Common myeloid progenitor, CD34-positive (primary cell): ENCODE data around the gene RPL28.
A peak's percentile ranks its signal among the peaks of the same experiment; 100 is the strongest.
"Not testable (repeated sequence)": the region's sequence is repeated elsewhere in the genome, so short reads cannot be mapped to it uniquely, and the experiment has no call there.

Experiments
- CTCF ChIA-PET: fragments of 350-600 bp; sonication (Branson Sonifier 250); formaldehyde crosslinking; loops from one replicate; lab custom pipeline; 2021; ENCODE audit warnings: antibody characterized with exemption; lab: Charles Lee
- POLR2A ChIA-PET: fragments of 350-600 bp; sonication (Branson Sonifier 250); formaldehyde crosslinking; loops from one replicate; lab custom pipeline; 2021; ENCODE audit warnings: antibody characterized with exemption; lab: Charles Lee
- DNase-seq, 3 donors: peaks; one replicate each; pipeline versions ENCODE4 v3.0.0 to v3.0.0-alpha.2; 2013
- H3K27ac ChIP-seq, 2 experiments: 1 replicate in 1 of 2; 2 replicates in 1 of 2; pipeline ENCODE4 v1.7.0; 2013; ENCODE audit warnings: inconsistent platforms in 2 of 2, low read length in 2 of 2, mild to moderate bottlenecking in 2 of 2, low read depth in 1 of 2, moderate library complexity in 1 of 2; ENCODE audit not compliant: severe bottlenecking in 2 of 2, insufficient read depth in 1 of 2, poor library complexity in 1 of 2
- H3K27me3 ChIP-seq, 5 experiments: replicated peaks in 2 of 5; 1 replicate in 3 of 5; 2 replicates in 2 of 5; pipeline versions ENCODE4 v1.6.1 to v1.7.0; 2013; ENCODE audit warnings: low read length in 4 of 5, mild to moderate bottlenecking in 2 of 5, moderate library complexity in 2 of 5, inconsistent platforms in 1 of 5; ENCODE audit not compliant: insufficient read depth in 5 of 5, control insufficient read depth in 4 of 5
- H3K36me3 ChIP-seq, 4 experiments: 1 replicate in 2 of 4; 2 replicates in 2 of 4; pipeline versions ENCODE4 v1.6.1 to v1.7.0; 2013; ENCODE audit warnings: low read length in 3 of 4, control low read depth in 1 of 4, mild to moderate bottlenecking in 1 of 4; ENCODE audit not compliant: control insufficient read depth in 4 of 4, insufficient read depth in 4 of 4
- H3K4me1 ChIP-seq, 4 experiments: 1 replicate in 3 of 4; 2 replicates in 1 of 4; pipeline versions ENCODE4 v1.6.1 to v1.7.1; 2013; ENCODE audit warnings: low read length in 3 of 4, mild to moderate bottlenecking in 3 of 4, control low read depth in 1 of 4, inconsistent platforms in 1 of 4, moderate library complexity in 1 of 4; ENCODE audit not compliant: control insufficient read depth in 4 of 4, insufficient read depth in 4 of 4; ENCODE audit errors: control extremely low read depth in 1 of 4
- H3K4me3 ChIP-seq, 7 experiments: 1 replicate in 4 of 7; 2 replicates in 3 of 7; pipeline versions ENCODE4 v1.5.1 to v1.7.0; 2013; ENCODE audit warnings: mild to moderate bottlenecking in 7 of 7, low read length in 6 of 7, moderate library complexity in 6 of 7, inconsistent platforms in 2 of 7, low read depth in 2 of 7, control low read depth in 1 of 7; ENCODE audit not compliant: insufficient read depth in 4 of 7, control insufficient read depth in 1 of 7; ENCODE audit errors: extremely low read depth in 1 of 7
- H3K9me3 ChIP-seq, 5 experiments: 1 replicate in 4 of 5; 2 replicates in 1 of 5; pipeline versions ENCODE4 v1.6.1 to v1.7.1; 2013; ENCODE audit warnings: low read length in 4 of 5, mild to moderate bottlenecking in 2 of 5, inconsistent platforms in 1 of 5, low read depth in 1 of 5, moderate library complexity in 1 of 5; ENCODE audit not compliant: control insufficient read depth in 4 of 5, insufficient read depth in 2 of 5; ENCODE audit errors: control extremely low read depth in 1 of 5
- WGBS: methylation state at CpG from one replicate; pipeline ENCODE4 v1.1.5; 2013; ENCODE audit not compliant: insufficient coverage; 5-methylcytosine and 5-hydroxymethylcytosine counted together

Gene RPL28

GRCh38 chr19:55443045-55443823 is 57.5 kb downstream of the RPL28 start, which contains the start of gene SHISA7:
TSS of gene SHISA7 (minus strand) at chr19:55443300. CDS start at chr19:55442863, 437 bp downstream.
- peaks cover 0 to 34% (median 28%) of the 10 kb centered on the region in 4 experiments for H3K4me1 ChIP-seq
- ChIA-PET POLR2A (interaction anchor here (1.8 kb wide), 1 partner anchor 36 kb away, joined by 7 read pairs; the partner anchor contains the start of gene UBE2S), CTCF (interaction anchor here (1.0 to 1.1 kb wide), 3 partner anchors 10 to 25 kb away, joined by 3 read pairs; no protein-coding TSS in a partner anchor)
- peaks cover 3 to 96% (median 48%) of the 10 kb centered on the region in 5 experiments for H3K27me3 ChIP-seq
- under 1% methylated on average over 32 of the region's 43 CpGs for WGBS
- H3K9me3 ChIP-seq: no peaks in the 10 kb centered on the region
- H3K36me3 ChIP-seq: no peaks in the 10 kb centered on the region
- no peak within 1 kb of the TSS for H3K27ac ChIP-seq
- DNase-seq: peak; percentile 40 to 72 (median 60)
- peak within 1 kb of the TSS in 2 of 7 experiments; percentile 8 to 23 for H3K4me3 ChIP-seq

GRCh38 chr19:55443824-55444480 is 58.2 kb downstream of the RPL28 start:
- Histone ChIP-seq H3K9me3 (no peaks in the 10 kb centered on the region), H3K4me1 (peaks cover 0 to 34% (median 28%) of the 10 kb centered on the region in 4 experiments), H3K36me3 (no peaks in the 10 kb centered on the region), H3K4me3 (no peak overlapping the region), H3K27me3 (peaks cover 3 to 94% (median 41%) of the 10 kb centered on the region in 5 experiments), H3K27ac (no peak overlapping the region)
- WGBS: 30% methylated on average over 13 of the region's 18 CpGs
- peak; percentile 50 to 88 (median 78) for DNase-seq
- CTCF ChIA-PET: interaction anchor here (0.6 to 1.1 kb wide), 4 partner anchors 9 to 24 kb away, joined by 3 read pairs; no protein-coding TSS in a partner anchor
- POLR2A ChIA-PET: no interaction called here

GRCh38 chr19:55444646-55445045 is 58.9 kb downstream of the RPL28 start:
- H3K36me3 ChIP-seq: no peaks in the 10 kb centered on the region
- H3K4me1 ChIP-seq: peaks cover 0 to 34% (median 28%) of the 10 kb centered on the region in 4 experiments
- DNase-seq: no peak
- WGBS: 34% methylated on average over 9 of the region's 11 CpGs
- H3K27me3 ChIP-seq: peaks cover 3 to 94% (median 39%) of the 10 kb centered on the region in 5 experiments
- no peak overlapping the region for H3K27ac ChIP-seq
- CTCF ChIA-PET: interaction anchor here (0.6 kb wide), 1 partner anchor 8 kb away, joined by 3 read pairs; no protein-coding TSS in a partner anchor
- POLR2A ChIA-PET: no interaction called here
- H3K4me3 ChIP-seq: no peak overlapping the region
- H3K9me3 ChIP-seq: no peaks in the 10 kb centered on the region

DNA sequence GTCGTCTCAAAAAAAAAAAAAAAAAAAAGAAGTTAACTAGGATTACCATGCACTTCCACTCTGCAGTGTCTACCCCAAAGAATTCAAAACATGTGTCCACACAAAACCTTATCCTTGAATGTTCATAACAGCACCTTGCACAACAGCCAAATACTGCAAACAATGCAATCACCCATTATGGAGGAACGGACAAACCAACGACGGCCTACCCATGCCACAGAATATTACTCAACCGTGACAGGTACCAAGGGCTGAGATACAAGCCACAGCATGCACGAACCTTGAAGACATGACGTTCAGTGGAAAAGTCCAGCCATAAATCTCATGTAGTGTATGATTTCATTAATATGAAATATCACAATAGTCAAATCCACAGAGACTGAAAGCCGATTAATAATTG is 60.3 kb downstream of the RPL28 start:
- CTCF ChIA-PET: interaction anchor here (0.6 to 0.7 kb wide), 2 partner anchors 8 to 299 kb away, joined by 3 read pairs; no protein-coding TSS in a partner anchor
- H3K27me3 ChIP-seq: peaks cover 0 to 93% (median 41%) of the 10 kb centered on the region in 5 experiments

GRCh38 chr19:55447421-55448174 is 61.9 kb downstream of the RPL28 start:
- 45% methylated on average over 9 of the region's 16 CpGs for WGBS
- Histone ChIP-seq H3K9me3 (no peaks in the 10 kb centered on the region), H3K4me1 (peaks cover 0 to 29% (median 16%) of the 10 kb centered on the region in 4 experiments), H3K4me3 (no peak overlapping the region), H3K36me3 (no peaks in the 10 kb centered on the region), H3K27ac (no peak overlapping the region), H3K27me3 (peaks cover 0 to 93% (median 40%) of the 10 kb centered on the region in 5 experiments)
- CTCF ChIA-PET: interaction anchor here (0.6 kb wide), 1 partner anchor 33 kb away, joined by 3 read pairs; no protein-coding TSS in a partner anchor
- POLR2A ChIA-PET: no interaction called here
- peak; percentile 71 to 84 (median 72) for DNase-seq

More for the DNA sequence above, 60.3 kb downstream of the RPL28 start:
- POLR2A ChIA-PET: interaction anchor here (1.0 kb wide), 1 partner anchor 39 kb away, joined by 3 read pairs; no protein-coding TSS in a partner anchor
- H3K9me3 ChIP-seq: no peaks in the 10 kb centered on the region
- H3K4me1 ChIP-seq: peaks cover 0 to 26% (median 19%) of the 10 kb centered on the region in 4 experiments
- 90% methylated on average over 2 of the region's 8 CpGs for WGBS
- no peak overlapping the region for H3K27ac ChIP-seq
- no peaks in the 10 kb centered on the region for H3K36me3 ChIP-seq
- no peak overlapping the region for H3K4me3 ChIP-seq
- DNase-seq: no peak

DNA sequence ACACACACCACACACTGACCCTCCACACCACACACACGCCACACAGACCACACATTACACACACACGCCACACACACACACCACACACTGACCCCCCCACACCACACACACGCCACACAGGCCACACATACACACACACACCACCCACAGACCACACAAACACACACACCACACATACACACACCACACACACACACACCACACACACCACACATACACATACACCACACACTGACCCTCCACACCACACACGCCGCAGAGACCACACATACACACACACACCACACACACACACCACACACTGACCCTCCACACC is 62.4 kb downstream of the RPL28 start:
- H3K9me3 ChIP-seq, CTCF ChIA-PET, H3K36me3 ChIP-seq, H3K4me3 ChIP-seq, POLR2A ChIA-PET, DNase-seq, H3K27ac ChIP-seq: not testable (repeated sequence)
- H3K4me1 ChIP-seq: peaks cover 0 to 25% (median 13%) of the 10 kb centered on the region in 4 experiments
- peaks cover 0 to 93% (median 40%) of the 10 kb centered on the region in 5 experiments for H3K27me3 ChIP-seq
- no CpG with 5 or more reads among the region's 5 CpGs for WGBS
